ENCODE measurements around the gene WARS2. TPM values are rescaled to one million over a fixed set of nuclear protein-coding genes. Genes with fewer than 3 reads are reported as not detected.

WARS2 gene
- polyA plus RNA-seq, 2 of the 4 experiments (the other 2 are of a cell fraction): 5.9 to 7.9 TPM

GRCh38 chr1:118981436-118981835 is 159.0 kb downstream of the WARS2 start:
- Histone ChIP-seq H3K4me2 (no peak overlapping the region), H3K4me1 (no peaks in the 10 kb centered on the region), H3K27ac (no peak overlapping the region), H3K4me3 (no peak overlapping the region), H3K9me3 (no peaks in the 10 kb centered on the region)
- DNase-seq (ENCODE audit: low read depth in 1 of 2, low spot score in 1 of 2) (no peak), FAIRE-seq (no peak), ATAC-seq (no peak)
- 56% methylated on average over 1 of the region's 1 CpG for WGBS (ENCODE audit: missing lambda C conversion rate)
- ChIA-PET POLR2A (no interaction called here), CTCF (interaction anchor here (0.7 kb wide), 1 partner anchor 27 kb away, joined by 3 read pairs; no protein-coding TSS in a partner anchor)
- no peak for TF ChIP-seq SREBF2 (IDR thresholded peaks at IDR 0.05)
- no peak for TF ChIP-seq HOXA7 (CRISPR knock-in tag; IDR thresholded peaks at IDR 0.05)
- TF ChIP-seq FOSB (CRISPR knock-in tag; IDR thresholded peaks at IDR 0.05): no peak
- no peak for TF ChIP-seq FOSL2 (IDR thresholded peaks at IDR 0.05)
- TF ChIP-seq FOSL2 (CRISPR knock-in tag; IDR thresholded peaks at IDR 0.05): no peak
- TF ChIP-seq, protein P1, sequence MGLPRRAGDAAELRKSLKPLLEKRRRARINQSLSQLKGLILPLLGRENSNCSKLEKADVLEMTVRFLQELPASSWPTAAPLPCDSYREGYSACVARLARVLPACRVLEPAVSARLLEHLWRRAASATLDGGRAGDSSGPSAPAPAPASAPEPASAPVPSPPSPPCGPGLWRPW (IDR thresholded peaks at IDR 0.05): no peak
- TF ChIP-seq ZC3H11A (IDR thresholded peaks at IDR 0.05): no peak
- no peak for TF ChIP-seq ZFP36 (IDR thresholded peaks at IDR 0.05; ENCODE audit: borderline replicate concordance, partially characterized antibody)
- TF ChIP-seq, protein P2, sequence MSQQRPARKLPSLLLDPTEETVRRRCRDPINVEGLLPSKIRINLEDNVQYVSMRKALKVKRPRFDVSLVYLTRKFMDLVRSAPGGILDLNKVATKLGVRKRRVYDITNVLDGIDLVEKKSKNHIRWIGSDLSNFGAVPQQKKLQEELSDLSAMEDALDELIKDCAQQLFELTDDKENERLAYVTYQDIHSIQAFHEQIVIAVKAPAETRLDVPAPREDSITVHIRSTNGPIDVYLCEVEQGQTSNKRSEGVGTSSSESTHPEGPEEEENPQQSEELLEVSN (IDR thresholded peaks at IDR 0.05; ENCODE audit: borderline replicate concordance, low read depth): no peak
- TF ChIP-seq RCOR1 (IDR thresholded peaks at IDR 0.05; ENCODE audit: low read depth, low read length): no peak
- no peak for TF ChIP-seq CHD2 (IDR thresholded peaks at IDR 0.05; ENCODE audit: low read length, partially characterized antibody)
- no peak for TF ChIP-seq BHLHE40 (IDR thresholded peaks at IDR 0.05; ENCODE audit: low read depth, low read length)
- TF ChIP-seq EHF (CRISPR knock-in tag; IDR thresholded peaks at IDR 0.05): no peak
- TF ChIP-seq JUN (IDR thresholded peaks at IDR 0.05): no peak
- TF ChIP-seq USF2 (IDR thresholded peaks at IDR 0.05): no peak
- no peak for TF ChIP-seq MAX (IDR thresholded peaks at IDR 0.05)

Small RNA genes within 50 kb of the gene (small RNA-seq; reads per million reads assigned to genes)
- 0 reads per million in 6 experiments for gene AL139420.2

Other genes with a start within 250 kb of the WARS2 start
- 0.04 and 0.08 TPM in 2 replicates for gene TBX15, start 152.3 kb downstream of the WARS2 start, polyA plus RNA-seq (2011; rRNA removed)
- 0.03 TPM in 1 of 3 replicates, not detected in the others for gene TBX15, start 152.3 kb downstream of the WARS2 start, polyA plus RNA-seq (2017; fragmentation: RNase III; extraction: RNeasy Plus Mini Kit Qiagen cat#74134 plus additional on column Dnase treatment)
- gene HAO2, start 228.1 kb upstream of the WARS2 start, polyA plus RNA-seq (2011; rRNA removed): 0.10 and 0.11 TPM in 2 replicates
- gene HAO2, start 228.1 kb upstream of the WARS2 start, polyA plus RNA-seq (2017; fragmentation: RNase III; extraction: RNeasy Plus Mini Kit Qiagen cat#74134 plus additional on column Dnase treatment): 0.05 to 0.16 TPM in 2 of 3 replicates, not detected in the other